K562 (cell line): ENCODE data around the gene PLXNB2. TPM values are rescaled to one million over a fixed set of nuclear protein-coding genes. Genes with fewer than 3 reads are reported as not detected.

Experiments
- AFF4 ChIP-seq: sonication (generic); formaldehyde crosslinking; IDR thresholded peaks from 2 replicates; pipeline ENCODE4 v1.8.0; 2023; ENCODE audit warnings: mild to moderate bottlenecking, missing genetic modification reagents
- CTCF ChIP-seq, 3 experiments: IDR thresholded peaks in 2 of 3; conservative IDR thresholded peaks in 1 of 3; 2 replicates each; pipeline ENCODE4 v1.5.1; 2011 to 2012; ENCODE audit warnings: low read length in 3 of 3, mild to moderate bottlenecking in 3 of 3, control low read depth in 2 of 3, improper control_type of control experiment in 1 of 3, inconsistent platforms in 1 of 3, low read depth in 1 of 3, mixed read lengths in 1 of 3, moderate library complexity in 1 of 3; ENCODE audit not compliant: insufficient read depth in 2 of 3
- FOXO4 ChIP-seq: fragments of 450-650 bp; formaldehyde crosslinking; IDR thresholded peaks from 2 replicates; pipeline ENCODE4 v1.4.0; 2020; ENCODE audit warnings: mild to moderate bottlenecking, moderate library complexity
- NCOA1 ChIP-seq: fragments of 450-650 bp; IDR thresholded peaks from 2 replicates; pipeline ENCODE4 v1.6.1; 2016; ENCODE audit warnings: low read depth
- NFIX ChIP-seq: fragments of 250-450 bp; sonication (Bioruptor Pico); IDR thresholded peaks from 2 replicates; pipeline ENCODE4 v1.4.0; 2020; ENCODE audit warnings: low read depth, mild to moderate bottlenecking, moderate library complexity
- POLR2AphosphoS5 ChIP-seq: IDR thresholded peaks from 2 replicates; pipeline ENCODE4 v1.6.1; 2011; ENCODE audit warnings: mild to moderate bottlenecking, low read depth, low read length, moderate library complexity; ENCODE audit not compliant: control insufficient read depth, insufficient read depth
- RFX5 ChIP-seq: IDR thresholded peaks from 2 replicates; pipeline ENCODE4 v1.6.1; 2011; ENCODE audit warnings: low read depth, mild to moderate bottlenecking, improper control_type of control experiment, low read length
- ZNF217 ChIP-seq: sonication (generic); formaldehyde crosslinking; IDR thresholded peaks from 2 replicates; pipeline ENCODE4 v1.8.0; 2022; ENCODE audit warnings: mild to moderate bottlenecking, missing genetic modification reagents
- ZNF24 ChIP-seq: fragments of 450-650 bp; IDR thresholded peaks from 2 replicates; pipeline ENCODE4 v1.6.1; 2016
- ZNF75A ChIP-seq: fragments of 450-650 bp; formaldehyde crosslinking; IDR thresholded peaks from 2 replicates; pipeline ENCODE4 v1.4.0; 2020; ENCODE audit warnings: mild to moderate bottlenecking
- ZSCAN32 ChIP-seq: fragments of 450-650 bp; formaldehyde crosslinking; IDR thresholded peaks from 2 replicates; pipeline ENCODE4 v1.4.0; 2020; ENCODE audit warnings: mild to moderate bottlenecking, moderate library complexity
- polyA plus RNA-seq, 8 experiments: library from polyadenylated mRNA; depleted of rRNA in 4 of 8; stranded (reverse) in 5 of 8; unstranded in 3 of 8; fragments of >200 nt; fragmentation: Nextera tagmentation in 2 of 8; fragmentation: Illumina TruSeq in 1 of 8; extraction: Ambion mirVana in 2 of 8; extraction: Trizol in 1 of 8; gene quantifications; 2 replicates each; pipeline versions ENCODE4 v1.2.1 to v1.2.3, GENCODE V29; 2011 to 2014; ENCODE audit warnings: inconsistent platforms in 1 of 8, missing spikeins in 1 of 8
- total RNA-seq, 7 experiments: library from RNA; depleted of rRNA in 6 of 7; stranded (reverse); fragments of >200 nt in 6 of 7; fragmentation: Illumina TruSeq in 2 of 7; extraction: Trizol in 2 of 7; gene quantifications; 2 replicates each; pipeline versions ENCODE4 v1.2.1 to v1.2.3, GENCODE V29; 2011 to 2021; ENCODE audit warnings: low replicate concordance in 1 of 7
- TF ChIP-seq, protein P1 (sequence below): sonication (generic); IDR thresholded peaks from 2 replicates; pipeline ENCODE4 v1.6.1; 2016
- TF ChIP-seq, protein P2 (sequence below): sonication (generic); formaldehyde crosslinking; IDR thresholded peaks from 2 replicates; pipeline ENCODE4 v1.8.1; 2023; ENCODE audit warnings: missing genetic modification reagents, mild to moderate bottlenecking, borderline replicate concordance

PLXNB2 gene
- total and polyA plus RNA-seq, 9 of the 15 experiments (the other 6 are each of a cell fraction or from before 2014, with no cell fraction given), result 0.15 to 45.1 (median 13.6) TPM

- TF ChIP-seq CTCF (IDR thresholded peaks at IDR 0.05 in 2 of 3, conservative IDR thresholded peaks at IDR 0.05 in 1 of 3; ENCODE audit: insufficient read depth in 2 of 3, low read depth in 1 of 3, low read length in 3 of 3) (no peak), AFF4 (no peak), ZNF24 (no peak), RFX5 (no peak), NFIX (no peak), ZNF75A (CRISPR knock-in tag) (no peak), NCOA1 (no peak), FOXO4 (CRISPR knock-in tag) (no peak), ZSCAN32 (CRISPR knock-in tag) (no peak), POLR2AphosphoS5 (peak; percentile 49; the same call in 1 of the 2 replicates), ZNF217 (CRISPR knock-in tag) (no peak)
- TF ChIP-seq, protein P1, sequence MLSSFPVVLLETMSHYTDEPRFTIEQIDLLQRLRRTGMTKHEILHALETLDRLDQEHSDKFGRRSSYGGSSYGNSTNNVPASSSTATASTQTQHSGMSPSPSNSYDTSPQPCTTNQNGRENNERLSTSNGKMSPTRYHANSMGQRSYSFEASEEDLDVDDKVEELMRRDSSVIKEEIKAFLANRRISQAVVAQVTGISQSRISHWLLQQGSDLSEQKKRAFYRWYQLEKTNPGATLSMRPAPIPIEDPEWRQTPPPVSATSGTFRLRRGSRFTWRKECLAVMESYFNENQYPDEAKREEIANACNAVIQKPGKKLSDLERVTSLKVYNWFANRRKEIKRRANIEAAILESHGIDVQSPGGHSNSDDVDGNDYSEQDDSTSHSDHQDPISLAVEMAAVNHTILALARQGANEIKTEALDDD, result no peak
- TF ChIP-seq, protein P2, sequence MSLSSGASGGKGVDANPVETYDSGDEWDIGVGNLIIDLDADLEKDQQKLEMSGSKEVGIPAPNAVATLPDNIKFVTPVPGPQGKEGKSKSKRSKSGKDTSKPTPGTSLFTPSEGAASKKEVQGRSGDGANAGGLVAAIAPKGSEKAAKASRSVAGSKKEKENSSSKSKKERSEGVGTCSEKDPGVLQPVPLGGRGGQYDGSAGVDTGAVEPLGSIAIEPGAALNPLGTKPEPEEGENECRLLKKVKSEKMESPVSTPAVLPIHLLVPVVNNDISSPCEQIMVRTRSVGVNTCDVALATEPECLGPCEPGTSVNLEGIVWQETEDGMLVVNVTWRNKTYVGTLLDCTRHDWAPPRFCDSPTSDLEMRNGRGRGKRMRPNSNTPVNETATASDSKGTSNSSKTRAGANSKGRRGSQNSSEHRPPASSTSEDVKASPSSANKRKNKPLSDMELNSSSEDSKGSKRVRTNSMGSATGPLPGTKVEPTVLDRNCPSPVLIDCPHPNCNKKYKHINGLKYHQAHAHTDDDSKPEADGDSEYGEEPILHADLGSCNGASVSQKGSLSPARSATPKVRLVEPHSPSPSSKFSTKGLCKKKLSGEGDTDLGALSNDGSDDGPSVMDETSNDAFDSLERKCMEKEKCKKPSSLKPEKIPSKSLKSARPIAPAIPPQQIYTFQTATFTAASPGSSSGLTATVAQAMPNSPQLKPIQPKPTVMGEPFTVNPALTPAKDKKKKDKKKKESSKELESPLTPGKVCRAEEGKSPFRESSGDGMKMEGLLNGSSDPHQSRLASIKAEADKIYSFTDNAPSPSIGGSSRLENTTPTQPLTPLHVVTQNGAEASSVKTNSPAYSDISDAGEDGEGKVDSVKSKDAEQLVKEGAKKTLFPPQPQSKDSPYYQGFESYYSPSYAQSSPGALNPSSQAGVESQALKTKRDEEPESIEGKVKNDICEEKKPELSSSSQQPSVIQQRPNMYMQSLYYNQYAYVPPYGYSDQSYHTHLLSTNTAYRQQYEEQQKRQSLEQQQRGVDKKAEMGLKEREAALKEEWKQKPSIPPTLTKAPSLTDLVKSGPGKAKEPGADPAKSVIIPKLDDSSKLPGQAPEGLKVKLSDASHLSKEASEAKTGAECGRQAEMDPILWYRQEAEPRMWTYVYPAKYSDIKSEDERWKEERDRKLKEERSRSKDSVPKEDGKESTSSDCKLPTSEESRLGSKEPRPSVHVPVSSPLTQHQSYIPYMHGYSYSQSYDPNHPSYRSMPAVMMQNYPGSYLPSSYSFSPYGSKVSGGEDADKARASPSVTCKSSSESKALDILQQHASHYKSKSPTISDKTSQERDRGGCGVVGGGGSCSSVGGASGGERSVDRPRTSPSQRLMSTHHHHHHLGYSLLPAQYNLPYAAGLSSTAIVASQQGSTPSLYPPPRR (CRISPR knock-in tag), result no peak
Measured at GRCh38 chr22:50318698-50319411, 11.4 kb upstream of the PLXNB2 start (continued).
